Kidney (tissue), 14 donors: ENCODE data around the gene TSPO2. TPM values are rescaled to one million over a fixed set of nuclear protein-coding genes. Genes with fewer than 3 reads are reported as not detected.
A peak's percentile ranks its signal among the peaks of the same experiment; 100 is the strongest.

Experiments used
- DNase-seq, 5 donors: peaks; one replicate each; pipeline ENCODE4 v3.0.0-alpha.2; 2013 to 2020
- FAIRE-seq: peaks from 2 replicates; lab custom pipeline; 2012; peaks lifted over from hg19 to GRCh38; lab: Jason Lieb, UNC
- H3K27ac ChIP-seq, 2 donors: one replicate each; pipeline ENCODE4 v1.7.0; 2013; ENCODE audit warnings: low read depth in 2 of 2, low read length in 2 of 2, inconsistent platforms in 1 of 2
- H3K27me3 ChIP-seq: one replicate; pipeline ENCODE4 v1.7.1; 2013; ENCODE audit warnings: low read length, inconsistent platforms; ENCODE audit not compliant: control insufficient read depth, insufficient read depth
- H3K36me3 ChIP-seq, 3 donors: one replicate each; pipeline versions ENCODE4 v1.7.0 to v1.7.1; 2013; ENCODE audit warnings: low read length in 3 of 3, control low read depth in 1 of 3, inconsistent platforms in 1 of 3; ENCODE audit not compliant: insufficient read depth in 3 of 3, control insufficient read depth in 2 of 3
- H3K4me1 ChIP-seq, 3 donors: one replicate each; pipeline versions ENCODE4 v1.7.0 to v1.7.1; 2013; ENCODE audit warnings: low read length in 3 of 3, inconsistent platforms in 1 of 3, low read depth in 1 of 3; ENCODE audit not compliant: control insufficient read depth in 2 of 3, insufficient read depth in 2 of 3
- H3K4me3 ChIP-seq, 3 donors: one replicate each; pipeline versions ENCODE4 v1.7.0 to v1.8.1; 2013; ENCODE audit warnings: low read length in 3 of 3, control low read depth in 1 of 3, inconsistent platforms in 1 of 3
- H3K9ac ChIP-seq, 3 donors: one replicate each; pipeline versions ENCODE4 v1.7.0 to v1.7.1; 2013; ENCODE audit warnings: low read length in 3 of 3, control low read depth in 1 of 3, inconsistent platforms in 1 of 3
- H3K9me3 ChIP-seq, 3 donors: one replicate each; pipeline versions ENCODE4 v1.7.0 to v1.7.1; 2013; ENCODE audit warnings: low read length in 3 of 3, control low read depth in 1 of 3, inconsistent platforms in 1 of 3; ENCODE audit not compliant: control insufficient read depth in 2 of 3, insufficient read depth in 1 of 3
- intact Hi-C: fragments of 100-400 bp; cut with DNase I; formaldehyde crosslinking; loops from one replicate; pipeline ENCODE4 v1.11.1; 2022
- polyA plus RNA-seq: library from polyadenylated mRNA; stranded (reverse); fragments of 350-450 nt; fragmentation: Illumina TruSeq; extraction: RNeasy Lipid Tissue Mini Kit (QIAGEN cat#74804); gene quantifications from one replicate; pipeline ENCODE4 v1.2.3, GENCODE V29; 2014; ENCODE audit warnings: low read depth, low replicate concordance; ENCODE audit not compliant: insufficient read depth
- total RNA-seq: library from RNA; stranded (reverse); fragmentation: NEBNext Ultra II Directional; extraction: Animal tissue kit (Norgen Biotek cat#: 25700); gene quantifications from one replicate; pipeline ENCODE4 v1.2.1, GENCODE V29; 2021
- TF ChIP-seq, protein P1 (sequence below): IDR thresholded peaks from 3 replicates; pipeline ENCODE4 v1.5.1; 2012; ENCODE audit warnings: mild to moderate bottlenecking, moderate library complexity, borderline replicate concordance; ENCODE audit not compliant: insufficient read depth; ENCODE audit errors: extremely low read depth
- donor health status: control.
- donor health status: control.
- donor health status: control.
- donor health status: control.
- donor health status: control.
- donor health status: DM: yes; HTN: yes; CAD: no.
- donor health status: Normal renal cell carcinoma (clear cell type).

The TSPO2 gene
- total and polyA plus RNA-seq, 2 donors from 2014 or later: 0.44 to 0.88 TPM

DNA sequence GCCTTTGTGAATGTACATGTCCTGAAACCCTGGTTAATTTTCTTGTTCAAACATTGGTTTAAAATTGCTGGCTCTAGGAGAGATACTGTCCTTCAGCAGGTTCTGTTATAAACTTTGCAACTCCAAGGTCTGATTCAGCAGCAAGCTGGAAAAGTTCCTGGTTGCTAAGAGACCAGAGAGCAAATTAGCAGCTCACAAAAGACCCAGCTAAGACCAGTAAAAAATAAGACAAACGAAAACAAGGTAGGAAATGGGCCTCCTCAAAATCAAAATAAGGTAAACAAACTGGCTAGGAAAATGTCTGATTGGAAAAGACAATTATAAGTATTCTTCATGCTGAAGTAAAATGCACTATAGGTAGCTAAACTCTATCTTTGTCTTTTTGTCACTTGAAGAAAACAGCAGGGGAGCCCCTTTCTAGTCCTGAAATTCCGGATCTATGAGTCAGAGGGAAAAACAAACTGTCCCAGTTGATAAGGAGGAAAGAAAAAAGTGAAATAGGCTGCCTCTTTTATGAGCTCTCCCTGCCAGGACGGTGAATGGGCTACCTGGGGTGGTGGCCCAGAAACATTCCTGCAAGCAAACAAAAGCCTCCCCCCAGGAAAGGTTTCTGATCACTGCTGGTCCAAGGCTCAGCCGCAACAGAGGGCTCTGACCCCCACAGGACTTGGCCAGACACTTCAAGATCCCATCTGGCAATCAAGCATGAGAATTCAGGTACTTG lies 44.9 kb upstream of the TSPO2 start:
- FAIRE-seq (no peak), DNase-seq (peak in 2 of 5 donors; percentile 65 to 74)
- intact Hi-C loops: no loop called here
- TF ChIP-seq, protein P1, sequence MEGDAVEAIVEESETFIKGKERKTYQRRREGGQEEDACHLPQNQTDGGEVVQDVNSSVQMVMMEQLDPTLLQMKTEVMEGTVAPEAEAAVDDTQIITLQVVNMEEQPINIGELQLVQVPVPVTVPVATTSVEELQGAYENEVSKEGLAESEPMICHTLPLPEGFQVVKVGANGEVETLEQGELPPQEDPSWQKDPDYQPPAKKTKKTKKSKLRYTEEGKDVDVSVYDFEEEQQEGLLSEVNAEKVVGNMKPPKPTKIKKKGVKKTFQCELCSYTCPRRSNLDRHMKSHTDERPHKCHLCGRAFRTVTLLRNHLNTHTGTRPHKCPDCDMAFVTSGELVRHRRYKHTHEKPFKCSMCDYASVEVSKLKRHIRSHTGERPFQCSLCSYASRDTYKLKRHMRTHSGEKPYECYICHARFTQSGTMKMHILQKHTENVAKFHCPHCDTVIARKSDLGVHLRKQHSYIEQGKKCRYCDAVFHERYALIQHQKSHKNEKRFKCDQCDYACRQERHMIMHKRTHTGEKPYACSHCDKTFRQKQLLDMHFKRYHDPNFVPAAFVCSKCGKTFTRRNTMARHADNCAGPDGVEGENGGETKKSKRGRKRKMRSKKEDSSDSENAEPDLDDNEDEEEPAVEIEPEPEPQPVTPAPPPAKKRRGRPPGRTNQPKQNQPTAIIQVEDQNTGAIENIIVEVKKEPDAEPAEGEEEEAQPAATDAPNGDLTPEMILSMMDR: no peak
- Histone ChIP-seq H3K9me3 (no peaks in the 10 kb centered on the region), H3K4me1 (peaks cover 0 to 11% (median 8%) of the 10 kb centered on the region in 3 donors), H3K9ac (peak overlapping the region in 1 of 3 donors; percentile 10), H3K36me3 (no peaks in the 10 kb centered on the region), H3K27me3 (no peaks in the 10 kb centered on the region), H3K27ac (peak overlapping the region in 1 of 2 donors; percentile 19), H3K4me3 (no peak overlapping the region)

DNA sequence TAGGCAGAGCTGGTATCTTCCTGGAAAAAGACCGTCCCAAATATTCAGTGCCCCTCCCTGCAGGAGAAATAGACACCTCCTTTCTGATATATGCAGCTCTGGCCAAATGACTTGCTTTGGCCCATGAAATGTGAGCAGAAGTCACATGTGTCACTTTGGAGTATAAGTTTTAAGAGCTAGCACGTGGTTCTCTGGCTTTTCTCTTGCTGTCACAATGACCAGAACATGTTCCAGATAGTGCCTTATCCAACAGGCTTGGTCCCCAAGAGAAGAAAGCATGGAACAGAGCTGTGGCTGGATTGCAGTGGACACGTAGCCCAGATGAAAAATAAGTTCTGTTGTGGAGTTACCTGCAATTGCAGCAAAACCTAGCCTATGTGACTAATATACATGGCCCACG lies 43.6 kb upstream of the TSPO2 start:
- TF ChIP-seq, protein P1: no peak
- Histone ChIP-seq H3K4me3 (no peak overlapping the region), H3K36me3 (no peaks in the 10 kb centered on the region), H3K9me3 (no peaks in the 10 kb centered on the region), H3K9ac (no peak overlapping the region), H3K4me1 (peaks cover 0 to 11% (median 8%) of the 10 kb centered on the region in 3 donors), H3K27ac (no peak overlapping the region), H3K27me3 (no peaks in the 10 kb centered on the region)
- DNase-seq (no peak), FAIRE-seq (no peak)
- intact Hi-C loops: no loop called here

DNA sequence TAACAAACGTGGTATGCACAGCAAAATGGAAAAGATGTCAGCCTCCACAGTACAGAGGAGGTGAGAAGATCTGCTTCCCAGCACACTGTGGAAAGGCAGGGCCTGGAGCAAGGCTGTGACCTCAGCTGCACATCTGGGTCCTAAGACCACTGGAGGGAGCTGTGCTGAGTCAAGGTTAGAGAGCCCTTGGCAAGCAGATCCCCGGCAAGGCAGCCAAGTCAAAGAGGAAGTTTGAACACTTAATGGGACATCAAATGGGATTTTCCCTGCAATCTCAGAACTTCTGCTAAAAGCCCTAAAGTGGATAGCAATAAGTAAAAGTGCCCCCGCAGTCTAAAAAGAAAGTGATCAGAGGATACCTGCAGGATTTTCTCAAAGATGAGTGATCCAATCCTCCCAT lies 42.7 kb upstream of the TSPO2 start:
- H3K36me3 ChIP-seq: no peaks in the 10 kb centered on the region
- H3K27me3 ChIP-seq: no peaks in the 10 kb centered on the region
- peaks cover 0 to 11% (median 8%) of the 10 kb centered on the region in 3 donors for H3K4me1 ChIP-seq
- FAIRE-seq (no peak), DNase-seq (peak in 2 of 5 donors; percentile 23 to 53)
- H3K9me3 ChIP-seq: no peaks in the 10 kb centered on the region
- TF ChIP-seq, protein P1: peak; percentile 32
- no peak overlapping the region for H3K27ac ChIP-seq
- H3K4me3 ChIP-seq: no peak overlapping the region
- no peak overlapping the region for H3K9ac ChIP-seq
- intact Hi-C loops: no loop called here
